ENCODE measurements around the gene YPEL4. TPM values are rescaled to one million over a fixed set of nuclear protein-coding genes. Genes with fewer than 3 reads are reported as not detected.

The YPEL4 gene
- 0.66 and 1.6 TPM in 2 replicates for total RNA-seq

DNA sequence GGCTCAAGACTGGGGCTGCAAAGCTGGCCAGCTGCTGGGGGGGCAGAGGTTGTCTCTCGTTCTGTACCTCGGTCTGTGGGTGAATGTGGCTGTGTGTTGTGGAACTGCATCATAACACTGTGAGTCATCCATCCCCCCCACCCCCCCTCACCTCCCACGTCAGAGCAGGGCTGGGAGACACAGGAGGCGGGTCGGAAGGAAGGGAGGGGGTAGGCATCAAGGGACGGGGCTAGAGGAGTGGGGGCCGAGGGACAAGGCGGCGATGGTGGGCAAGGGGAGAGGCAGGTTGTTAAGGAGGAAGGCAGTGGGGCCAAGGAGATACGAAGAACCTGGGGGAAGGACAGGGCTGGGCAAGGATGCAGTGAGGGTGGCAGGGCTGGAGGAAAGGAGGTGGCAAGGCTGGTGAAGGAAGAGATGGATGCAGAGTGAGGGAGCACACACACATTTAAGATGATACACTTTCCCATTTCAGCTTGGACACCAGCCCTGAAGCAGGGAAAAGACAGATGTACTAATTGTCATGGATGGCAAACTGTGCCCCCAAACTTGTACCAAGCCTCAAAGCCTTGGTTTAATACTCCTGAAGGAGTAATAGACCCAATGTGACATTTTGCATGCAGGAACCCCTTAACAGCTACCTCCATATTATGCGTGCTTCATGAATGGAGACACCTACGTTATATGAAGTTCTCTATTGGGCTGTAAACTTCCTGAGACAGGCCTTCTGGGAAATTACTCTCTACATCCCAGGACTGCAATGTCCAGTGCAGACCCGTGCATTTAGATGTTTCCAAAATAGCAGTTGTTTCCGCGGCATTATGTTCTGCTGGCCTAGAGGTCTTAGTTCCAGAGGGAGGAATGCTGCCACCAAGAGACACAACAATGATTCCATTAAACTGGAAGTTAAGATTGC is at the start of gene YPEL4:
TSS of gene YPEL4 (minus strand) at position 87 of the 913 bp plus-strand sequence. CDS start 2,805 bp downstream, outside the sequence.

DNA sequence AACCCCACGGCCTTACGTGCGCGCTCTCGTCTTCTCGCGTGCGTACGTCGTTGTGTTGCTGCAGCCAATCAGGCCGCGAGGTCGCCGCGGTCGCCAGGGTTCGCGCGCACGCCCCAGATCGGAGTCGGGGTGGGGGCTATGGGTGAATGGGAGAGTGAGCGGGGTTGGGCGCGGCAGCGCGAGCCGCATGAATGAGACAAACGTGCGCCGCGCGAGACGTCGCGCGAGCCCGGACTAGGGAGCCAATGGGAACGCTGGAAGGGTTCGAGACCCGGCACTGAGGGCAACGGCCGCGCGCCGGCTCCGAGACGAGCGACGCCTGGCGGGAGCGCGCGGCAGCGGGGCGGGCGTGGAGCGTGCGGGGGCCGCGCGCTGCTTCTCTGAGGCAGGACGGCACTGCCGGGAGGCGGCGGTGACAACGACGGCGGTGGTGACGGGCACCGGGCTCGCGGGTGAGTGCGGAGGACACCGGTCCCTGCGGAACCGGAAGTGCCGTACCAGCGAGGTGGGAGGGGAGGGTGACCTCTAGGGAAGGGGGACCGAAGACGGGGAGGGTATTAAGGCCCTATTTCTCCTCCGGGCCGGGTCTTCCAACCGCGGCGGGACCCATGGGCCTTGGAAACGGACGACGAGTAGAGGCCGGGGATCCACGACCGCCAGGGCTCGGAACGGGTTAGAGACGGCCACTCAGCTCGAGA is 18.2 kb upstream of the YPEL4 start, which contains the start of gene ZDHHC5:
TSS of gene ZDHHC5 (plus strand) at position 379 of the 698 bp plus-strand sequence. CDS start 4,977 bp downstream, outside the sequence.

DNA sequence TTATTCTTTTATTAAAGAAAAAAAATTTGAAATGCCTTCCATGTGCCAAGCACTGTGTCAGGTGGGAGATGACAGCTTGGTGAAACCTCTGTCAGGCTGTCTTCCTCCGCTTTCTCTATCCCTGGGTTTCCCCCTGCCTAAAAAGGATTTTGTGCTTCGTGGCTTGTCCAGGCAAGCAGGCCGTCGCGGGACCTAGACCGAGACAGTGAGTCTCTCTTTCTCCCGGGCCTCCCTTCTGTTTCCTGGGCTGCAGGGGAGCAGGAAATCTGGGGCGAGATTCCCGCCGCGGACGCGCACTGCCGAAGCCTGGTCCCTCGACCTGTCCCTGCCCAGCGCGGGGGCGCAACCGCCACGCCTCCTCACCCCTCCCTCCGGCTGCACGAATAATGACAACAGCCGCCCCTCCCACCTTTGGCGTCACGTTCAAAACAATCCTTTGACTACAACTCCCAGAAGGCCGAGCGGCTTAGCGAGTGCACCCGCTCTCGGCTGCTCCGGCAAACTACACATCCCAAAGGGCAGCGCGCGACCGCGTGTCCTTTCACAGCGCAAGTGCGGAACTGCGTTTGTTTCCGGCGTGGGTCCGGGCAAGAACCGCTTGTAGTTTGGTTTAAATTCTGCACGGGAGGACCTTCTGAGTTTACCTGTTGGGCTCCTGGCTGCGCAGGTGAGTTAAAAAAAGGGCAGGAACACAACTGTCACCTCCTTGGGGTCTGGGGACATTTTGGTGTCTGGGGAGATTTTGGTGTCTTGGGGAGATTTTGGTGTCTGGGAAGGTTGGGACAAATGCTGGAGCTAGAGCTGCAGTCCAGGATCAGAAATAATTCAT is 7.7 kb upstream of the YPEL4 start, which contains the start of gene CLP1:
TSS of gene CLP1 (plus strand) at position 569 of the 829 bp plus-strand sequence. CDS start 1,715 bp downstream, outside the sequence.

GRCh38 chr11:57597461-57597915 is 52.2 kb downstream of the YPEL4 start, which contains the start of gene SERPING1:
Gene SERPING1 (plus strand): TSS chr11:57597685. CDS start chr11:57598271, 586 bp downstream.

Other genes with a start within 250 kb of the YPEL4 start
- gene SLC43A3, start 222.8 kb downstream of the YPEL4 start, total RNA-seq, result 85.2 and 98.7 TPM in 2 replicates
- gene RTN4RL2, start 189.4 kb downstream of the YPEL4 start, total RNA-seq, result under 0.01 and 0.25 TPM in 2 replicates
- 18.0 and 22.5 TPM in 2 replicates for gene SLC43A1, start 134.2 kb downstream of the YPEL4 start, total RNA-seq
- gene TIMM10, start 119.2 kb downstream of the YPEL4 start, total RNA-seq, result 47.5 and 65.8 TPM in 2 replicates
- gene SMTNL1, start 112.3 kb downstream of the YPEL4 start, total RNA-seq, result not detected in 2 replicates
- 36.4 and 50.7 TPM in 2 replicates for gene UBE2L6, start 82.2 kb downstream of the YPEL4 start, total RNA-seq
- gene SERPING1, start 52.2 kb downstream of the YPEL4 start, total RNA-seq, result 4.3 and 9.6 TPM in 2 replicates
- gene CLP1, start 7.8 kb upstream of the YPEL4 start, total RNA-seq, result 16.4 and 21.9 TPM in 2 replicates
- gene ZDHHC5, start 18.2 kb upstream of the YPEL4 start, total RNA-seq, result 26.9 and 29.2 TPM in 2 replicates
- 13.5 and 14.8 TPM in 2 replicates for gene MED19, start 62.3 kb upstream of the YPEL4 start, total RNA-seq
- gene TMX2, start 62.7 kb upstream of the YPEL4 start, total RNA-seq, result 50.0 and 65.7 TPM in 2 replicates
- gene SELENOH, start 91.6 kb upstream of the YPEL4 start, total RNA-seq, result 94.1 and 131 TPM in 2 replicates
- gene BTBD18, start 101.9 kb upstream of the YPEL4 start, total RNA-seq, result not detected in 2 replicates
- gene CTNND1, start 111.9 kb upstream of the YPEL4 start, total RNA-seq, result 87.6 and 93.8 TPM in 2 replicates